ENCODE data around the gene NTHL1.
A peak's percentile ranks its signal among the peaks of the same experiment; 100 is the strongest.

NTHL1 gene

GRCh38 chr16:2024032-2024420 is 23.6 kb downstream of the NTHL1 start:
- H3K27ac ChIP-seq, result peak overlapping the region; percentile 74; the same call in 1 of the 2 replicates

DNA sequence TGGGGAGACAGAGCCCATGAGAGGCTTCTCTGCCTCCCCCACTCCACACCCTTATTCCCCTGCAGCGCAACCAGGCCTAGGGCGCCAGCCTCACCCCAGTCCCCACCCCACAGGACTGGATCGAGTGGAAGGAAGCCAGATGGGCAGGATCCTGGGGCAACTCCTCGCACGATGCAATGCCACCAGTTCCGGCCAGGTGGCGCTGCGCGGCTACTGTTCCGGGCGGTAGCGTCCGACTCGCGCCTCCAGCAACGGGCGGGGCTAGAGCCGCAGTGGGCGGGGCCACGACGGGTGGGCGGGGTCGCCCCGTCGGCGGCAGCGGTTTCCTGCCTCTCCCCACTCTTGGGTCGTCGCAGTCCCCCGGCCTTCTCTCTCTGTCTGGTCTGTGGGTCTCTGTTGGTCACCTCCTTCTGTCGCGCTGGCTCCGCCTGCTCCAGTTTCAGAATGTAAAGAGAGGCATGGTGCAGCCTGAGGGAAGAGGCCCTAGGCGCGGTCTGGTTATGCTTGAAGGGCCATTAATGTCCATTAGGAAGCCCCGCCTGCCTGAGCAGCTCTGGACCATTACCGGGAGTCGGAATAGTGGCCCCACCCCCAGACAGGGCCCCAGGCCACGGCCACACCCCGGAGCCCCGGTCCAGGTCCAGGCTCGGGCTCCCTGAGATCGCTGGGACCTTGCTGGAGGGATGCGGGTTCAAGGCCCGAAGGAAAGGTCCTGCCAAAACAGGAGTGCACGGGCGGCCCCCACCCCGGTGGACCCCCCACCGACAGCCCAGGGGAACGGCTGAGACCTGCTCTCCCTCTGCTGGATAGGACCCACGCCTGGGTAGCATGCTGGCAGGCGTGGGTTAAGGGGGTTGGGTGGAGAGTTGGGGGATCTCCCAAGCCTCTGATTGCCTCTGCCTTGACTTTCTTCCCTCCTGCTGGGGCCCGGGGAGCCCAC is 24.3 kb downstream of the NTHL1 start:
- peak overlapping the region; percentile 74 for H3K27ac ChIP-seq

More at GRCh38 chr16:2024032-2024420, 23.6 kb downstream of the NTHL1 start:
- no peak for TF ChIP-seq ZFX (IDR thresholded peaks at IDR 0.05)
- TF ChIP-seq, protein P1, sequence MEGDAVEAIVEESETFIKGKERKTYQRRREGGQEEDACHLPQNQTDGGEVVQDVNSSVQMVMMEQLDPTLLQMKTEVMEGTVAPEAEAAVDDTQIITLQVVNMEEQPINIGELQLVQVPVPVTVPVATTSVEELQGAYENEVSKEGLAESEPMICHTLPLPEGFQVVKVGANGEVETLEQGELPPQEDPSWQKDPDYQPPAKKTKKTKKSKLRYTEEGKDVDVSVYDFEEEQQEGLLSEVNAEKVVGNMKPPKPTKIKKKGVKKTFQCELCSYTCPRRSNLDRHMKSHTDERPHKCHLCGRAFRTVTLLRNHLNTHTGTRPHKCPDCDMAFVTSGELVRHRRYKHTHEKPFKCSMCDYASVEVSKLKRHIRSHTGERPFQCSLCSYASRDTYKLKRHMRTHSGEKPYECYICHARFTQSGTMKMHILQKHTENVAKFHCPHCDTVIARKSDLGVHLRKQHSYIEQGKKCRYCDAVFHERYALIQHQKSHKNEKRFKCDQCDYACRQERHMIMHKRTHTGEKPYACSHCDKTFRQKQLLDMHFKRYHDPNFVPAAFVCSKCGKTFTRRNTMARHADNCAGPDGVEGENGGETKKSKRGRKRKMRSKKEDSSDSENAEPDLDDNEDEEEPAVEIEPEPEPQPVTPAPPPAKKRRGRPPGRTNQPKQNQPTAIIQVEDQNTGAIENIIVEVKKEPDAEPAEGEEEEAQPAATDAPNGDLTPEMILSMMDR (conservative IDR thresholded peaks at IDR 0.05), result no peak

DNA sequence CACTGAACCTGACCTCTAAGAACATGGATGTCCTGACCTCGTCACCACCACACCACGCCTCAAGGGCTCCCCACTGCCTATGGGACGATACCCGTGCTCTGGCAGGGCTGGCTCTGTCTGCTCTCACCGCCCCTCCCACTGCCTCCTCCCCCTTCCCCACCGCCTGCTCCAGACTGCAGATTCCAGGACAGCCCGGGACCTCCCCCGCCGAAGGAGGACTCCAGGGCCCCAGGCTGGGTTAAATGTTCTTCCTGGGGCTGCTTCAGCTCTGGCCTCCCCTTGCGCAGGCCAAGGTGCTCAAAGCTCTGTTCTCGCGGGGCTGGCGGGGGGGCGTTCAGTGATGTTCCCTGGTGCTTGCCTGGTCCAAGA is 24.9 kb downstream of the NTHL1 start:
- peak overlapping the region; percentile 74 for H3K27ac ChIP-seq
- no peak for TF ChIP-seq ZFX (IDR thresholded peaks at IDR 0.05)
- TF ChIP-seq, protein P1 (conservative IDR thresholded peaks at IDR 0.05), result no peak

More for the DNA sequence above, 24.3 kb downstream of the NTHL1 start:
- TF ChIP-seq, protein P1 (conservative IDR thresholded peaks at IDR 0.05), result peak; percentile 94
- no peak for TF ChIP-seq ZFX (IDR thresholded peaks at IDR 0.05)

- H3K27ac ChIP-seq, result no peak overlapping the region
- TF ChIP-seq, protein P1 (conservative IDR thresholded peaks at IDR 0.05), result no peak
- no peak for TF ChIP-seq ZFX (IDR thresholded peaks at IDR 0.05)
Measured at GRCh38 chr16:2019921-2020831, 27.5 kb downstream of the NTHL1 start.

- H3K27ac ChIP-seq, result no peak within 1 kb of the TSS
- TF ChIP-seq, protein P1 (conservative IDR thresholded peaks at IDR 0.05), result no peak
Measured at GRCh38 chr16:2019518-2019920, 28.1 kb downstream of the NTHL1 start, which contains the start of gene NPW. TSS of gene NPW (plus strand) at chr16:2019785.

- TF ChIP-seq ZFX (IDR thresholded peaks at IDR 0.05), result no peak
- TF ChIP-seq, protein P1 (conservative IDR thresholded peaks at IDR 0.05), result peak; percentile 68
- H3K27ac ChIP-seq, result peak overlapping the region; percentile 89
Measured at GRCh38 chr16:2016407-2016922, 31.2 kb downstream of the NTHL1 start.
